ENCODE measurements around the gene LYPLA2.

- TF ChIP-seq CTCF (IDR thresholded peaks at IDR 0.05) (no peak), POLR2A (IDR thresholded peaks at IDR 0.05) (no peak)
Measured at GRCh38 chr1:23816906-23817305, 26.0 kb downstream of the LYPLA2 start.

Data from thyroid gland (tissue), 4 donors.